Calu3 (cell line): ENCODE data around the gene ADGRG1. TPM values are rescaled to one million over a fixed set of nuclear protein-coding genes. Genes with fewer than 3 reads are reported as not detected.
A peak's percentile ranks its signal among the peaks of the same experiment; 100 is the strongest.

Experiments
- BruUV-seq: library from RNA; stranded (reverse); fragments of 400-500 nt; replicated peaks from 2 replicates; lab custom pipeline; 2021; lab: Mats Ljungman, UMichigan
- CTCF ChIA-PET: fragments of 300-600 bp; sonication (Branson Sonifier 250); formaldehyde crosslinking; loops from one replicate; lab custom pipeline; 2022; ENCODE audit warnings: antibody characterized with exemption; lab: Charles Lee
- DNase-seq: peaks from one replicate; pipeline ENCODE4 v3.0.0; 2022
- H3K27ac Mint-ChIP-seq: one replicate; pipeline ENCODE4 v1.8.0; 2022; ENCODE audit warnings: mixed read lengths; ENCODE audit not compliant: unreplicated experiment
- H3K27me3 Mint-ChIP-seq: one replicate; pipeline ENCODE4 v1.8.0; 2022; ENCODE audit warnings: mixed read lengths; ENCODE audit not compliant: unreplicated experiment
- H3K36me3 Mint-ChIP-seq: one replicate; pipeline ENCODE4 v1.8.0; 2022; ENCODE audit warnings: mild to moderate bottlenecking, moderate library complexity, mixed read lengths; ENCODE audit not compliant: insufficient read depth, unreplicated experiment
- H3K4me1 Mint-ChIP-seq: one replicate; pipeline ENCODE4 v1.8.0; 2022; ENCODE audit warnings: mild to moderate bottlenecking, low read depth, mixed read lengths; ENCODE audit not compliant: unreplicated experiment
- H3K4me3 Mint-ChIP-seq: one replicate; pipeline ENCODE4 v1.8.0; 2022; ENCODE audit warnings: mild to moderate bottlenecking, low read depth, moderate library complexity, mixed read lengths; ENCODE audit not compliant: unreplicated experiment
- H3K9me3 Mint-ChIP-seq: one replicate; pipeline ENCODE4 v1.8.0; 2022; ENCODE audit warnings: low read depth, mixed read lengths; ENCODE audit not compliant: unreplicated experiment
- intact Hi-C: fragments of 100-400 bp; cut with micrococcal nuclease; formaldehyde crosslinking; loops from one replicate; pipeline ENCODE4 v1.10.0; 2022; ENCODE audit not compliant: unreplicated experiment
- total RNA-seq: library from RNA; stranded (reverse); gene quantifications from 2 replicates; pipeline ENCODE4 v1.2.3, GENCODE V29; 2022
- TF ChIP-seq, protein P1 (sequence below): fragments of 200-600 bp; IDR thresholded peaks from one replicate; pipeline ENCODE4 v1.8.0; 2022; ENCODE audit warnings: antibody characterized with exemption; ENCODE audit not compliant: unreplicated experiment

ADGRG1 gene
- total RNA-seq, 1 experiment from 2014 or later, result 278 TPM

DNA sequence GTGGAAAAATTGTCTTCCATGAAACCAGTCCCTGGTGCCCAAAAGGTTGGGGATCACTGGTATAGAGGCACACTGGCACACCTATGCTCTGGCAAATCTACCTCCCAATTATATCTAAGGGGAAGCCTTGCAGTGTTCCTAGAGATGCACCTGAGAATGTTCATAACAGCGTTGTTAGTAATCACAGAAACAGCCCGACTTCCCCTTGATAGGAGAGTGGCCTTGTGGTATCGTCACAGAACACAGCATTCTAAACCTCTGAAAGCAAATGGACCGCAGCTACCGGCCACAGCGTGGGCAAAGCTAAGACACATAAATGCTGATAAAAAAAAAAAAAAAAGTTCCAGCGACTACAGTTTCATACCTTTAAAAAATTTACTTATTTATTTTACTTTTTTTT, 39.1 kb upstream of the ADGRG1 start:
- intact Hi-C loops, result no loop called here
- H3K4me3 Mint-ChIP-seq, result no peak overlapping the region
- H3K9me3 Mint-ChIP-seq, result peaks cover 3% of the 10 kb centered on the region
- H3K27me3 Mint-ChIP-seq, result no peaks in the 10 kb centered on the region
- DNase-seq, result no peak
- CTCF ChIA-PET, result interaction anchor here (0.6 to 0.7 kb wide), 2 partner anchors 68 to 351 kb away, joined by 3 read pairs; no protein-coding TSS in a partner anchor
- no peaks in the 10 kb centered on the region for H3K36me3 Mint-ChIP-seq
- TF ChIP-seq, protein P1, sequence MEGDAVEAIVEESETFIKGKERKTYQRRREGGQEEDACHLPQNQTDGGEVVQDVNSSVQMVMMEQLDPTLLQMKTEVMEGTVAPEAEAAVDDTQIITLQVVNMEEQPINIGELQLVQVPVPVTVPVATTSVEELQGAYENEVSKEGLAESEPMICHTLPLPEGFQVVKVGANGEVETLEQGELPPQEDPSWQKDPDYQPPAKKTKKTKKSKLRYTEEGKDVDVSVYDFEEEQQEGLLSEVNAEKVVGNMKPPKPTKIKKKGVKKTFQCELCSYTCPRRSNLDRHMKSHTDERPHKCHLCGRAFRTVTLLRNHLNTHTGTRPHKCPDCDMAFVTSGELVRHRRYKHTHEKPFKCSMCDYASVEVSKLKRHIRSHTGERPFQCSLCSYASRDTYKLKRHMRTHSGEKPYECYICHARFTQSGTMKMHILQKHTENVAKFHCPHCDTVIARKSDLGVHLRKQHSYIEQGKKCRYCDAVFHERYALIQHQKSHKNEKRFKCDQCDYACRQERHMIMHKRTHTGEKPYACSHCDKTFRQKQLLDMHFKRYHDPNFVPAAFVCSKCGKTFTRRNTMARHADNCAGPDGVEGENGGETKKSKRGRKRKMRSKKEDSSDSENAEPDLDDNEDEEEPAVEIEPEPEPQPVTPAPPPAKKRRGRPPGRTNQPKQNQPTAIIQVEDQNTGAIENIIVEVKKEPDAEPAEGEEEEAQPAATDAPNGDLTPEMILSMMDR, result no peak
- H3K27ac Mint-ChIP-seq, result no peak overlapping the region
- H3K4me1 Mint-ChIP-seq, result peaks cover 30% of the 10 kb centered on the region
- no TSS peak for BruUV-seq

DNA sequence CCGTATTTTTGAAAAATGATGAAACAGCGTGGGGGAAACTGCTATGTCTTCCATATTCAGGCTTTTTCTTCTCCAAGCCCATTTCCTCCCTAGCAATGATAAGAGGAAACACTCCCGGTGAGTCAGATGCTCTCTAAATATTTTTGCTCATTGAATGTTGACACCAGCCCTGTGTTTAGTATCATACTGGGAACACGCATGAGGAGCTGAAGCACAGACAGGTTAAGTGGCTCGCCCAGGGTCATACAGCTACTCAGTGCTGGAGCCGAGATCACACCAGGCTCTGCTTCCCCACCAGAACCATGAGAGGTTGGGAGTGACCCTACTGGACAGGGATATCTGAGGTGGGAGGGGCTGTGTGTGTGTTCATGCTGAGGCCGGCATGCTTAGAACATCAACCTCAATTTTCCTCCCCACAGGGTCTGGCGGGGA, 37.8 kb upstream of the ADGRG1 start:
- intact Hi-C loops, result loop anchor here (2.0 to 5.0 kb wide), 3 partner anchors 58 to 147 kb away; partner anchors contain the start of gene KATNB1
- Mint-ChIP-seq H3K4me1 (peaks cover 30% of the 10 kb centered on the region), H3K4me3 (peak overlapping the region; percentile 21), H3K27me3 (no peaks in the 10 kb centered on the region), H3K27ac (peak overlapping the region; percentile 62), H3K36me3 (no peaks in the 10 kb centered on the region), H3K9me3 (peaks cover 3% of the 10 kb centered on the region)
- TF ChIP-seq, protein P1, result no peak
- CTCF ChIA-PET, result interaction anchor here (0.6 to 2.1 kb wide), 24 partner anchors 8 to 535 kb away, joined by 3 to 38 read pairs (median 5); partner anchors contain the start of genes ADGRG1 and ADGRG3
- DNase-seq, result peak; percentile 27
- BruUV-seq, result no TSS peak

DNA sequence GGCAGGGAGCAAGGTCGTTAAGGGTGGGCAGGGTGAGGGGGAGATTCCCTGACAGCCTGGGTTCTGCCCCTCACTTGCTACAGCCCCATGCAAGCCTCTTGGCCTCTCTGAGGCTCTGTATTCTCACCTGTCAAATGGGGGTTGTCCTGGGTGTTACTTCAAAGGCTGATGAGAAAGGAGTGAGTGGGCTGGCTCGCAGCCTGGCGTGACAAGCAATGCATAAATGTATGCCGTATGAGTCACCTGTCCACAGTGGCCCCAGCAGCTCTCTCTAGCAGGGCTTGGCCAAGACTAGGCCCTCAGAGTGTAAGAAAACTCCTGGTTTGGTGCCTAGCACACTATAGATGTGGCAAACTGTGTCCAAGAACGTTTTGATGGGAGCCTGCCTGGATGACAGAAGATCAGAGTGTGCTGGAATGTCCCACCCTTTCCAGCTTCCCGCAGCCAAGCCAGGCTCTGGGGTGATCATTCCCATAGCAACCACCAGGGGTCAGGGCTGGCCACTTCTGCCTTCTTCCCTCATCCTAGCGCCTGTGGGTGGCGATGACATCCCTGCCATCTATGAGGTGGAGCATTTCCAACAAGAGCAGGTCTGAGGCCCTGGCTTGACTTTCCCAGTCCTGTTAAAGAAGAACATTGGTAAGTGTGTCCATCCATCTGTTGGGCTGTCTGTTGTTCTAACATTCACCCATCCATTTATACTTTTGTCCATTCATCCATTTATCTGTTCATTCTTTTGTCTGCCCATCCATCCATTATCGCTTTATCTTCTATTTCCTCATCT, 37.2 kb upstream of the ADGRG1 start:
- peaks cover 3% of the 10 kb centered on the region for H3K9me3 Mint-ChIP-seq
- TF ChIP-seq, protein P1, result peak; percentile 97
- CTCF ChIA-PET, result interaction anchor here (0.5 to 2.1 kb wide), 24 partner anchors 9 to 534 kb away, joined by 3 to 38 read pairs (median 5); partner anchors contain the start of genes ADGRG1 and ADGRG3
- H3K36me3 Mint-ChIP-seq, result no peaks in the 10 kb centered on the region
- H3K27ac Mint-ChIP-seq, result peak overlapping the region; percentile 62
- BruUV-seq, result no TSS peak
- intact Hi-C loops, result loop anchor here (2.0 to 5.0 kb wide), 3 partner anchors 58 to 146 kb away; partner anchors contain the start of gene KATNB1
- H3K4me3 Mint-ChIP-seq, result peak overlapping the region; percentile 21
- peaks cover 30% of the 10 kb centered on the region for H3K4me1 Mint-ChIP-seq
- peak; percentile 88 for DNase-seq
- H3K27me3 Mint-ChIP-seq, result no peaks in the 10 kb centered on the region

DNA sequence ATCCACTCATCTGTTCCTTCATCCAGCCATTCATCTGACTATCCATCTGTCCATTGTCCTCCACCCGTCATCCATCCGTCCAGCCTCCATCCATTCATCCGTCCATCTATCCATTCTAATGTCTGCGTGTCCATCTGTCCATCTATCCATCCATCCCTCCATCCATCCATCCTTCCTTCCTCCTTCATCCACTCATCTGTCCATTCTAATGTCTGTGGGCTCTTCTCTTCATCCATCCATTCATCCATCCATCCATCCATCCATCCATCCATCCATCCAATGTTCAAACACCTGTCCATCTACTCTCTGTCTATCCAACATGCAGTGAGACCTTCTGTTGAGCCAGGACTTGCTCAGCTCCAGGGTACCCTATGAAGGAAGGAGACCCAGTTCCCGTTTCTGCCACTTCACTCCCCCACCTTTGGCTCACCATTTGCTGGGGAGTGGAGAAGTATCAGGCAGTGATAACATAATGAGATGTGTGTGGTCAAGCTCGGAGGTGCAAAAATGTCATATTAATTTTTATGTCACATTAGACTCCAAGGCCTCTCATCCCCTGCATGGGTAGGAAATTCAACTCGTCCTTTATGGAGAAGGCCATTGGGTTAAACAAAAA, 36.5 kb upstream of the ADGRG1 start:
- DNase-seq, result no peak
- CTCF ChIA-PET, result interaction anchor here (0.5 to 2.1 kb wide), 7 partner anchors 8 to 209 kb away, joined by 3 to 38 read pairs (median 10); no protein-coding TSS in a partner anchor
- H3K4me1 Mint-ChIP-seq, result peaks cover 30% of the 10 kb centered on the region
- H3K36me3 Mint-ChIP-seq, result no peaks in the 10 kb centered on the region
- peaks cover 3% of the 10 kb centered on the region for H3K9me3 Mint-ChIP-seq
- BruUV-seq, result no TSS peak
- TF ChIP-seq, protein P1, result no peak
- no peaks in the 10 kb centered on the region for H3K27me3 Mint-ChIP-seq
- no peak overlapping the region for H3K27ac Mint-ChIP-seq
- H3K4me3 Mint-ChIP-seq, result no peak overlapping the region
- intact Hi-C loops, result loop anchor here (2.0 to 5.0 kb wide), 3 partner anchors 57 to 145 kb away; partner anchors contain the start of gene KATNB1
